GM06990 (cell line): ENCODE data around the gene ZNF619.

Experiments used
- DNase-seq: peaks from one replicate; pipeline ENCODE4 v3.0.0-alpha.2; 2011; ENCODE audit not compliant: insufficient read length; ENCODE audit errors: extremely low read depth
- H3K27me3 ChIP-seq: replicated peaks from 2 replicates; pipeline ENCODE4 v1.6.0; 2011; ENCODE audit warnings: low read length; ENCODE audit not compliant: control insufficient read depth, insufficient read depth
- H3K36me3 ChIP-seq: 2 replicates; pipeline ENCODE4 v1.5.1; 2011; ENCODE audit warnings: low read length; ENCODE audit not compliant: control insufficient read depth, insufficient read depth
- H3K4me3 ChIP-seq: replicated peaks from 2 replicates; pipeline ENCODE4 v1.5.1; 2011; ENCODE audit warnings: low read depth, mild to moderate bottlenecking, control low read depth, low read length
- TF ChIP-seq, protein P1 (sequence below): IDR thresholded peaks from 2 replicates; pipeline ENCODE4 v1.5.1; 2011; ENCODE audit warnings: low read length, control low read depth, mild to moderate bottlenecking, inconsistent platforms; ENCODE audit not compliant: insufficient read depth, poor library complexity, severe bottlenecking

Gene ZNF619

DNA sequence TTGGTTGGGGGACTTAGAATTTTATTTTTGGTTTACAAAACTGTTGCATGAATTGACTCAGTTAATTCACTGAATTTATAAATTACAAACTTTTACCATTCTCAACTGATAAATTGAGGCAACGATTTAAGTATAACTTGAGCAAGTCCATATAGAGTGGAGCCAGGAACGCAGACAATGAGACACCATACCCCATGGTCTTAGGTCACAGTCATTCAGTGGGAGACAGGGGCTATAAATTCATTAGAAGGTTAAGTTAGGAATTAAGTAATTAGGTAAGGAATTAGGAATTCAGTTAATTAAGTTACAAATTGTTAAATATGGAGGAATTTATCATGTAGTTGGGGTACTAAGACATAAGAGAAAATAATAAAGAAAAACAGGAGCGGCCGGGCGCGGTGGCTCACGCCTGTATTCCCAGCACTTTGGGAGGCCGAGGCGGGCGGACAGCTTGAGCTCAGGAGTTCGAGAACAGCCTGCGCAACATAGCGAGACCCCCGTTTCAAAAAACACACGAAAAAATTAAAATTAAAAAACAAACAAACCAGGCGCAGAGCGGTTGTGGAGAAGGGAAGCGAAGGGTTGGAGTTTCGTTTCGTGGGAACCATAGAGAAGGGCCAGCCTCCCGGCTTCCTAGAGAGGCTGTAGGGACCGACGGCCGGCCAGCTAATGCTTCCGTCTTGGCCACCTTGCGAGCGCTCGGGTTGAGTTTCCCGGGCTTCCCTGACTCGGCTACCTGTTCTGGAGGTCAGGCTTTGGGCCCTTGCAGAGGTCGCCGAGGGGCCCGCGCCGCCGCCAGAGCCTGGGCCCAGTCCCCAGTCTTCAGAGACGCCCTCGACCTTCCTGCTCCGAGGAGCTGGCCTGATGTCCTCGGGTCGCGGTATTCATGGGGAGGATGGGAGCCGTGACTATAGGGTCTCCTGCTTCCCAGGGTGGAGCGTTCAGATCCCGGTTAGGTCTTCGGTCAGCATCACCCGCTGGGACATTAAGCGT is at the start of gene ZNF619:
Gene ZNF619, plus strand, starts transcription at position 645 of the 993 bp plus-strand sequence. CDS start 858 bp downstream, outside the sequence.
- H3K36me3 ChIP-seq = peaks cover 2% of the 10 kb centered on the region; the same call in 1 of the 2 replicates

DNA sequence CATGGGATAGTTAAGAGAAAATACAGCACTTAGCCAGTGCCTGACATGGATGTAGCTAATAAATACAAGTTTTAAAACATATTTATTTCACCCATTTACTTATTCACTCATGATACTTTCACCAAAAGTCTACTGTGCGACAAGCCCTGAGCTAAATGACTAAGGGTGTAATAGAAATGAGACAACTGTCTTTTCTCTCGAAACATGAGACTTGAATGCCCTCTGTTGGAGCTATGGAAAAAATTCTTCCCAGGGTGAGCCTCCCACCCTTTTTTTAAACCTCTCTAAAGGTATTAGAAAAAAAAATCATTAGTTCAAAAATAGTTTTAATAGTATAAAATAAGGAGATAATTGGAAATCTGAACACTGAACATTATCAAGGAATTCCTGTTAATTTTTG is 44.1 kb upstream of the ZNF619 start:
- Histone ChIP-seq H3K27me3 (no peaks in the 10 kb centered on the region), H3K36me3 (no peaks in the 10 kb centered on the region), H3K4me3 (no peak overlapping the region)
- TF ChIP-seq, protein P1, sequence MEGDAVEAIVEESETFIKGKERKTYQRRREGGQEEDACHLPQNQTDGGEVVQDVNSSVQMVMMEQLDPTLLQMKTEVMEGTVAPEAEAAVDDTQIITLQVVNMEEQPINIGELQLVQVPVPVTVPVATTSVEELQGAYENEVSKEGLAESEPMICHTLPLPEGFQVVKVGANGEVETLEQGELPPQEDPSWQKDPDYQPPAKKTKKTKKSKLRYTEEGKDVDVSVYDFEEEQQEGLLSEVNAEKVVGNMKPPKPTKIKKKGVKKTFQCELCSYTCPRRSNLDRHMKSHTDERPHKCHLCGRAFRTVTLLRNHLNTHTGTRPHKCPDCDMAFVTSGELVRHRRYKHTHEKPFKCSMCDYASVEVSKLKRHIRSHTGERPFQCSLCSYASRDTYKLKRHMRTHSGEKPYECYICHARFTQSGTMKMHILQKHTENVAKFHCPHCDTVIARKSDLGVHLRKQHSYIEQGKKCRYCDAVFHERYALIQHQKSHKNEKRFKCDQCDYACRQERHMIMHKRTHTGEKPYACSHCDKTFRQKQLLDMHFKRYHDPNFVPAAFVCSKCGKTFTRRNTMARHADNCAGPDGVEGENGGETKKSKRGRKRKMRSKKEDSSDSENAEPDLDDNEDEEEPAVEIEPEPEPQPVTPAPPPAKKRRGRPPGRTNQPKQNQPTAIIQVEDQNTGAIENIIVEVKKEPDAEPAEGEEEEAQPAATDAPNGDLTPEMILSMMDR = no peak
- DNase-seq = no peak

More for the DNA sequence above, at the start of gene ZNF619:
- TF ChIP-seq, protein P1 = no peak
- H3K4me3 ChIP-seq = peak within 1 kb of the TSS; percentile 84
- peak; percentile 67 for DNase-seq
- no peaks in the 10 kb centered on the region for H3K27me3 ChIP-seq

DNA sequence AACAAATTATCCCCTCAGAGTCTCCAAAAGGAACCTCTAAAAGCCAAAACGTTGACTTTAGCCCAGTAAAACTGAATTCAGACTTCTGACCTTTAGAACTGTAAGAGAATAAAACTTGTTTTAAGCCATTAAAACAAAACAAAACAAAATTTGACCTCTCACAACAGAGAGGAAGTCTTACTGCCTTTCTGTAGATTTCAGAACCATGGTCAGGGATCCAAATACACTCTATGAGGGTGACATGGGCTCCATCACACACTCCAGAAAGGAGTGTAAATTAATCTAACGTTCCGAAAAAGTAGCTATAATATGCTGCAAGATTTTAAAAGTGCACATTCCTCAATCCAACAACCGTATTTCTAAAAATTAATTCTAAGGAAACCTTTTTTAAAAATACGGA is 39.0 kb upstream of the ZNF619 start:
- Histone ChIP-seq H3K36me3 (no peaks in the 10 kb centered on the region), H3K4me3 (no peak overlapping the region), H3K27me3 (no peaks in the 10 kb centered on the region)
- TF ChIP-seq, protein P1 = no peak
- no peak for DNase-seq

DNA sequence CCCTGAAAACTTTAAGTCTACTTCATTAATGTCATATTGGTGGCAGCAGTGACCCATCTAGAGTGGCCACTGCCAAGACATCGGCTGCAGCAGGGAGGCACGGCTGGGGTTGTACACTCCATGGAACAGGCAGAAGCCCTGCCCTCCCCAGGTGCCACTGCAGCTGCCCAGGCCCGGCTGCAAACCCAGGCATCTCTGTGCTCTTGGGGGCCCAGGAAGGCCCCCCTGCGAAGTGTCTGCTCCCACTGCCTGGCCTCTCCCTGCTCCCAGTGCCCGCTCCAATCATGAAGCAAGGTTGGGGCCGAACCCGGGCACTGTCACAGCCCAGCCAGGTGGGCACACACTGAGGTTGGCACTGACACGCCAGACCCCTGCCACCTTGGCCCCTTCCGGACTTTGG is 31.9 kb upstream of the ZNF619 start:
- TF ChIP-seq, protein P1 = no peak

DNA sequence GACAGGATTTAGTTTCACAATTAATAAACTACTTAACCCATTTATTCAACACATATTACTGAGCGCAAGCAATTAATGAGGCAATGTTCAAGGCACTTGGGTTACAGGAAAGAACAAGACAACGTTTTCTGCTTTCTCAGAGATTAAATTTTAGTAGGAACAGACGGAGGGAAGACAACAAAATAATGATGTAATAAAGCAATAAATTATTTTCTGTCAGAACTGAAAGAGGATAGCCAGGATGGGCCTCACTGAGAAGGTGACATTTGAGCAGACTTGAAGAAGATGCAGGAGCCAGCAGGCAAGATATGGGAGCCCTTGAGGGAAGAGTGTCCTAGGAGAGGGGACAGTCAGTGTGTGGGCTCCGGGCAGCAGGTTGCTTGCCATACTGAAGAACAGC is 31.0 kb upstream of the ZNF619 start:
- no peaks in the 10 kb centered on the region for H3K27me3 ChIP-seq
- TF ChIP-seq, protein P1 = no peak
- H3K36me3 ChIP-seq = no peaks in the 10 kb centered on the region; the same call in 1 of the 2 replicates
- no peak for DNase-seq
- no peak overlapping the region for H3K4me3 ChIP-seq

More for the DNA sequence above, 31.9 kb upstream of the ZNF619 start:
- Histone ChIP-seq H3K27me3 (no peaks in the 10 kb centered on the region), H3K4me3 (no peak overlapping the region), H3K36me3 (no peaks in the 10 kb centered on the region)
- DNase-seq = no peak
